Stimulated activated CD4-positive, alpha-beta T cell treated with anti-CD3 and anti-CD28 coated beads, Interleukin-1b, Interleukin-23, amount 100 ng/mL, for 48 hours (primary cell): ENCODE data around the gene CR2.
"Not testable (repeated sequence)": the region's sequence is repeated elsewhere in the genome, so short reads cannot be mapped to it uniquely, and the experiment has no call there.

ENCODE experiments used
- DNase-seq: peaks from one replicate; pipeline ENCODE4 v3.0.0-alpha.2; 2020

Gene CR2

DNA sequence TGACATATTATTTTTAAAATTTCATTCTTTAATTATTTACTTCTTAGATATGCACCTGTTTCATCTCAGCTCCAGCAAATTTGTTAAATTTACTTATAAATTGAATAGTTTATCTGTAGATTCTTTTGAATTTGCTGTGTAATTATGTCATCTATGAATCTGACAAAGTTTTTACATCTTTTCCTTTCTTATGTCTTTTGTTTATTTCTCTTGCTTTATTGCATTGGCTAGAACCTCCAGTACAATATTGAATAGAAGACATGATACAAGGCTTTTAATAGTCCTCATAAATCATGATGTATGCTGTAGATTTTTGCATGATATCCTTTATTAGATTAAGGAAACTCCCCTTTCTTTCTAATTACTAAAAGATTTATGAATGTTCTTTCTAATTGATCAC is 62.6 kb downstream of the CR2 start:
- DNase-seq: no peak

DNA sequence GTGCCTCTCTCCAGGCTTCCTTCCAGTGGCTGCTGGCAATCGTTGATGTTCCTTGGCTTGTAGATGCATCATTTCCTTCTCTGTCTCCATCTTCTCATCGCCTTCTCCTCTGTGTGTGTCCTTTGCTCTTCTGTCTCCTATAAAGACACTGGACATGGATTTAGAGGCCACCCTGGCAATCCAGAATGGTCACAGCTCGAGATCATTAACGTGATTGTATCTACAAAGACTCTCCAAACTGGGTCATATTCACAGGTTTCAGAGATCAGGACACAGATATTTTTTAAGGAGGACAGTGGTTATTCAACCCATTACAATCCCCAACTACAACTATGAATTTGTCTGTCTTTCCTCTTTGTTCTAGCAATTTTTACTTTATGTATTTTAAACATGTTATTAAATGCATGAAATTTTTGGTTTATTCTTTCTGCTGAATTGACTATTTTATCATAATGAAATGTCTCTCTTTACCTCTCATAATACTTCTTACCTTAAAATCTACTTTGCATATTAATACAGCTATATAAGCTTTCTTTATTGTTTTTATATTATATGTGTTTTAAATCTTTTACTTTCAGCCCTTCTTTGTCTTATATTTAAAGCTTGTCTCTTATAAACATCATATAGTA is 64.6 kb downstream of the CR2 start:
- no peak for DNase-seq

DNA sequence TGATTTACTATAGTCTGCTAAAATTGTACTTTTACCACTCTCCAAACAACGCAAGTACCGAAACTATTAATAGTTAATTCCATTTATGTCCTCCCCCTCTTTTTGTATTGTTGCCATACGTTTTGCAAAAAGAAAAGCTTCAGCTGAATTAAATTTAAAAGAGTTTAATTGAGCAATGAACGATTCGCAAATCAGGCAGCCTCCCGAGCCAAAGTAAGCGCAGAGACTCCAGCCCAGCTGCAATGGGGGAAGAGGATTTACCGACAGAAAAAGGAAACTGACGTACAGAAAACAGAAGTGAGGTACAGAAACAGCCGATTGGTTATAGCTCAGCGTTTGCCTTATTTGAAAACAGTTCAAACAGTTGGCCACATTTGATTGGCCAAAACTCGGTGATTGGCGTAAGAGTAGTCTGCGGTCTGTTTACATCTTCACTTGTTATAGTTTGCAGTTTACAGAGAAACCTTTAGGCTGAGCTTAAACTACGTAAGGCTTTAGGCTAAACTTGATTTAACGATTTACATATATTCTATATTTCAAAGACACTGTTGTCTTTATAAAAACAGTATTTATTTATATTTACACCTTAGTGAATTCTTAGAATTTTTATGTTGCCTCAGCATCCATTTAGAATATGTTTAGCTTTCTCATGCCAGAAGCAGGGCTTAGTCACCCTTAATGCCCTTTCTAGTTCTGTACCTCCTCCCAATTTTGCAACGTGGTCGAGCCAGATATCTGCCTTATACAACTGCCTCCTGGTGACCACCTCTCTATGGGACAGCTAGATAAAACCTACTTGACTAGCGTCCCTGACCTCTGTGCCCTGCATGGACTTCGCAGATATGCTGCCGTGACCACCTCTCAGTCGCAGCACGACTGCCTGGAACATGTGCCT is 65.6 kb downstream of the CR2 start:
- DNase-seq: no peak

DNA sequence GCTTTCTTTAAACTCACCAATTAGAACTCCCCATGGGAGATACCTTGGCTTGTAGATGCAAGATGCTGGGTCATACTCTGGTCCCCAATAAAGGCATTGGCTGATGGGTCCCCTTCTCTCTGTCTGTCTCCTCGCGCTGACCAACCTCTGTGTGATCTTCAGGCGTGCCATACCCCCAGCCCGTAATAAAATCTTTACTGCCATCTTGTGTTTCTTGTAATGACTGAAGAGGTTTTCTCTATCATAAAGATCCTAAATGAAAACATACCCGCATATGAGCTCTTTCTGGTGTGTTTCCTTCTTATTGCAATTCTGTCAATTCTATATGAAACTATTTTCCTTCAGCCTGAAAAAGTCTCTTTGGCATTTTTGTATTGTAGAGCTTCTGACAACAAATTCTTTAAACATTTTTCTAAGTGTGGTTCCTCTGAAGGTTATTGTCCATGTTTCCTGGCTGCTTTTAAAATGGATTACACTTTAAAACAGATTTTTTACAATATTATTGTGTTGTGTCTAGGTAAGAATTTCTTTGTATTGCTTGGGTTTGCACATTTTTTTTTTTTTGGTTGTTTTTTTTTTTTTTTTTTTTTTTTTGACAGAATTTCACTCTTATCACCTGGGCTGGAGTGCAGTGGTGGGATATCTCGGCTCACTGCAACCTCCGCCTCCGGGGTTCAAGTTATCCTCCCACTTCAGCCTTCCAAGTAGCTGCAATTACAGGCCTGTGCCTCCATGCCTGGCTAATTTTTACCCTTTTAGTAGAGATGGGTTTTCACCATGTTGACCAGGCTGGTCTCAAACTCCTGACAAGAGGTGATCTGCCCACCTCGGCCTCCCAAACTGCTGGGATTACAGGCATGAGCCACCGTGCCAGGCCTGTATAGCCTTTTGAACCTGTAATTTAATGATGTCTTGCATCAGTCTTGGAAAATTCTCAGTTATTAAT is 66.5 kb downstream of the CR2 start:
- DNase-seq: not testable (repeated sequence)

DNA sequence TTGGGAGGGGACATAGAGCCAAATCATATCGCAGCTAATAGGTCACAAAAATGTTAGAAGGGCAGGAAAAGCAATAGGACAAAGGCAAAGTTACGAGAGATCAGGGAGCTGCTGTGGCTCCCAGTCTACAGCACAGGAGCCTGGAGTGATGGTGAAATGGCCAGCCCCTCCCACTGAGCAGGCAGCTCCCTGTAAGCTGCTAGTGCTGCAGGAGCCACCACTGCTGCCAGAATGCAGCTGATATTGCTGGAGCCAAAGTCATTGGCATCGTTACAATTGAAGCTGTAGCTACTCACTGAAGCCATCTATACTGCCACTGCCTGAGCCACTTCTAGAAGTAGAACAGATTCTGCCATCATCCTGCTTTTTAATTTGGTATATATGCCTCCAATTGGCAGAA is 71.1 kb downstream of the CR2 start:
- not testable (repeated sequence) for DNase-seq

DNA sequence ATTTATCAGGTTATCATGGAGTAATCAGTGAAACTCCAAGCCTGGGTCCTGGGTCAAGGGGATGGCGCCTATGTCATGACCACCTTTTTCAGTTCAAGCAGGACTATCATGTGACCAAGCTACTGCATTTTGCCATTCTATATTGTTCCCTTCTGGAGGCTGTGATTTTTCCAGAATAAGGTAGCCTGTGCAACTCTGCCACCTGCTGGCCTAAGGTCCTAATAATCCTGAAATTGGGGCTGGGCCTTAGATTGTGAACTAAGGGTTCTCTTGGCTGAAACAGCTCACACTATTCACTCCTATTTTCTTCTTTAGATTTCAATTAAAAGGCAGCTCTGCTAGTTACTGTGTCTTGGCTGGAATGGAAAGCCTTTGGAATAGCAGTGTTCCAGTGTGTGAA is 74.3 kb downstream of the CR2 start:
- DNase-seq: not testable (repeated sequence)

DNA sequence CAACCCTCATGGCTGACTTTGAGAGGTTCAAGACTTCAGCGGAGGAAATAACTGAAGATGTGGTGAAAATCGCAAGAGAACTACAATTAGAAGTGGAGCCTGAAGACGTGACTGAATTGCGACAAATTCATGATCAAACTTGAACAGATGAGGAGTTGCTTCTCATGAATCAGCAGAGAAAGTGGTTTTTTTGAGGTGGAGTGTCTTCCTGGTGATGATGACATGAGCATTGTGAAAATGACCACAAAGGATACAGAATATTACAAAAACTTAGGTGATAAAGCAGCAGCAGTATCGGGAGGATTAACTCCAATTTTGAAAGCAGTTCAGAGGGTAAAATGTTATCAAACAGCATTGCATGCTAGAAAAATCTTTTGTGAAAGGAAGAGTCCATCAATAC is 82.1 kb downstream of the CR2 start:
- not testable (repeated sequence) for DNase-seq
